Measurements from ENCODE around the gene NDOR1. TPM values are rescaled to one million over a fixed set of nuclear protein-coding genes. Genes with fewer than 3 reads are reported as not detected.
A peak's percentile ranks its signal among the peaks of the same experiment; 100 is the strongest.

Gene NDOR1
- total and polyA plus RNA-seq, 7 donors, result 1.5 to 6.3 (median 4.3) TPM

DNA sequence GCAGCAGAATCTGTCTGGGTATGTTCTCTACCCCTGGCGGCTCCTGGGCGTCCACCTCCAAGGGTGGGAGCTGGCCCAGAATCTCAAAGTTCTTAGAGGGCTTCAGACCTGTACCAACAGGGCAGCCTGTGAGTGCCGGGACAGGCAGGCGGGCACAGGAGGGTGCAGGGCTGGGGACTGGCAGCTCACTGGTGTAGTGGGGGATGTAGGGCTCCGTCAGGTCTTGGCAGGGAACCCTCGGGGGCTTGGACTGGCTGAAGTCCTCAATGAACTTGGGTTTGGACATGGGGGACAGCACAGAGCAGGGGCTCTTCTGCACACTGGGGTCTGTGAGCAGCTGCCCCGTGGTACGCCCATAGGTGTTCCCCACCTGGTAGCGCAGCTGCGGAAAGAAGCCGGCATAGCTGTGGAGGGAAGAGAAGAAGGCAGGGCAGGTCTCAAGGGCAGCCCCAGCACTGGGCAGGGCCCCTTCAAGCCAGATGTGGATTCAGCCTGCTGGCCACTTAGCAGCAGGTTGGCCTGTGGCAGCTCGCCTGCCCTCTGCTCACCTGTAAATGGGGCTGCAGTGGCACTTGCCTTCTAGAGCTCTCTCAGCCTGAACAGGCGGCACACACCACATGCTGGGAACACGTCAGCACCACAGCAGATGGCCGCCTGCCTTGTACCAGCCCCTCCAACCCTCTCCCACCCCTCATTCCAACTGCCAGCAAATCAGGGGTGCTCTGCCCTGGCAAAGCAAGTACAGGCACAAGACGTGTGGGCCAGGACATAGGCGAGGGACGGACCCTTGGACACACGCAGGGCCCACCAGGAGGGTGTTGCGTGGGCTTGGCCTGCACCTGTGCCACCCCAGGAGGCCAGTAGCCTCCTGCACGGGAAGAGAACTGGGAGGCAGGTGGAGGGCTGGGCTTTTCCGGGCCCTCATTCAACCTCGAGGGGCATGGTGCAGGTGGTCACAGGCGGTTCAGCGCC is 40.2 kb downstream of the NDOR1 start:
- intact Hi-C loops (cut with DNase I), result no loop called here
- Histone ChIP-seq H3K27ac (no peak overlapping the region), H3K4me1 (peaks cover 40% of the 10 kb centered on the region), H3K27me3 (ENCODE audit: insufficient read depth in 3 of 3, low read length in 2 of 3) (no peaks in the 10 kb centered on the region), H3K9me3 (no peaks in the 10 kb centered on the region), H3K4me3 (no peak overlapping the region), H3K36me3 (ENCODE audit: insufficient read depth in 1 of 2, low read depth in 1 of 2) (peaks cover 0 to 23% of the 10 kb centered on the region in 2 donors)
- ATAC-seq, result no peak
- WGBS, 3 donors, result 88 to 90% (median 88%) methylated on average over 25 of the region's 25 CpGs
- no peak for TF ChIP-seq CTCF (IDR thresholded peaks at IDR 0.05)
- DNase-seq, result no peak

DNA sequence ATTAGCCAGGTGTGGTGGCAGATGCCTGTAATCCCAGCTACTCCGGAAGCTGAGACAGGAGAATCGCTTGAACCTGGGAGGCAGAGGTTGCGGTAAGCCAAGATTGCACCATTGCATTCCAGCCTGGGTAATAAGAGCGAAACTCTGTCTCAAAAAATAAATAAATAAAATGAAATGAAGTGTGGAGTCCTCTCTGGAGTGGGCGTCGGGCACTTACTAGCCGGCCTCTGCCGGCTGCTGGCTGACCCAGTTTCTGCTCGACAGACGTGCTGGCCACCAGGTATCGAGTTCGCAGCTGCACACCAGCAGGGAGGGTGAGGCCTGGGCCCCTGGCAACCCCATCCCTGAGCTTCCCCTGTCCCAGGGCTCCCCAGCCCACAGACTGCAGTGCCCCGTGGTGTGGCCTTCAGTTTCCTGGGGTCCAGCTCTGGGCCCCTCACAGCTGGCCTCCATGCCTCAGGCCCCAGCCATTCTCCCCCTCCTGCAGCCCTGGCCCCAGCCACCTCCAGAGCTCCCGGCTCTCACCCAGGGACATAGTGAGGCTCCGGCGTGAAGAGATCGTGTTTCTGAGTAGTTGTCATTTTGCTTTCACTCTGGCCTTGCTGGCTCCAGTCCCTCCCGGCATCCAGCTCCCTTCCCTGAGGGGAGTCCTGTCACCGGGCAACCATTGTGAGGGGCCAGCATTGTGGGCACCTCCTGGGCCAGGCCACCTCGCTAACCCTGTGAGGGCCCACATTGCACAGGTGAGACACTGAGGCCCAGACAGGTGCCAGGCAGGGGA is 41.8 kb downstream of the NDOR1 start:
- no peaks in the 10 kb centered on the region for H3K9me3 ChIP-seq
- H3K4me1 ChIP-seq, result peaks cover 36% of the 10 kb centered on the region
- peak overlapping the region; percentile 73 for H3K27ac ChIP-seq
- DNase-seq (no peak), ATAC-seq (peak; percentile 17 to 75 (median 68))
- no peaks in the 10 kb centered on the region for H3K27me3 ChIP-seq (ENCODE audit: insufficient read depth in 3 of 3, low read length in 2 of 3)
- 30 to 41% (median 38%) methylated on average over 20 of the region's 20 CpGs for WGBS, 3 donors
- H3K36me3 ChIP-seq (ENCODE audit: insufficient read depth in 1 of 2, low read depth in 1 of 2), result peaks cover 0 to 17% of the 10 kb centered on the region in 2 donors
- TF ChIP-seq CTCF (IDR thresholded peaks at IDR 0.05), result no peak
- intact Hi-C loops (cut with DNase I), result no loop called here
- H3K4me3 ChIP-seq, result peak overlapping the region; percentile 21

DNA sequence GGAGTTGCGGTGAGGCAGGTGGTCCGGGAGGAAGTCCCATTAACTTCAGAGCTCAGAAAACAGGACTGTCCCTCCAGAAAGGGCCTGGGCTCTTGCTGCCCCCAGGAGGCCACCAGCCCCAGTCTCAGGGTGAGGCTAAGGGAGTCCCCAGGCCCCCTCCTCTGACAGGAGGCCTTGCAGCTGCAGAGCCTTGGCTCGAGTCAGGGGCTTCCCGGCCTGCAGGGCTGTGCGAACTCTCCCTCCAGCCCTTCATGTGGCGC is 42.3 kb downstream of the NDOR1 start:
- Histone ChIP-seq H3K4me1 (peaks cover 31% of the 10 kb centered on the region), H3K9me3 (no peaks in the 10 kb centered on the region), H3K4me3 (no peak overlapping the region), H3K36me3 (ENCODE audit: insufficient read depth in 1 of 2, low read depth in 1 of 2) (peaks cover 0 to 12% of the 10 kb centered on the region in 2 donors), H3K27ac (peak overlapping the region; percentile 73), H3K27me3 (ENCODE audit: insufficient read depth in 3 of 3, low read length in 2 of 3) (no peaks in the 10 kb centered on the region)
- no peak for TF ChIP-seq CTCF (IDR thresholded peaks at IDR 0.05)
- DNase-seq (no peak), ATAC-seq (no peak)
- intact Hi-C loops (cut with DNase I), result no loop called here
- 75 to 81% (median 80%) methylated on average over 6 of the region's 6 CpGs for WGBS, 3 donors

GRCh38 chr9:137250329-137251193 is 45.1 kb downstream of the NDOR1 start:
- H3K27me3 ChIP-seq (ENCODE audit: insufficient read depth in 3 of 3, low read length in 2 of 3), result no peaks in the 10 kb centered on the region
- ATAC-seq, result no peak

More at GRCh38 chr9:137250329-137251193, 45.1 kb downstream of the NDOR1 start:
- H3K36me3 ChIP-seq (ENCODE audit: insufficient read depth in 1 of 2, low read depth in 1 of 2), result no peaks in the 10 kb centered on the region
- H3K9me3 ChIP-seq, result no peaks in the 10 kb centered on the region
- intact Hi-C loops (cut with DNase I), result no loop called here
- no peak overlapping the region for H3K4me3 ChIP-seq
- 25 to 53% (median 34%) methylated on average over 17 to 18 of the region's 18 CpGs for WGBS, 3 donors
- peaks cover 16% of the 10 kb centered on the region for H3K4me1 ChIP-seq
- DNase-seq, result no peak
- H3K27ac ChIP-seq, result no peak overlapping the region
- no peak for TF ChIP-seq CTCF (IDR thresholded peaks at IDR 0.05)
